Measurements from ENCODE around the gene STAT4. TPM values are rescaled to one million over a fixed set of nuclear protein-coding genes. Genes with fewer than 3 reads are reported as not detected.

STAT4 gene
- total RNA-seq, 1 donor from 2014 or later, result 1.6 TPM

DNA sequence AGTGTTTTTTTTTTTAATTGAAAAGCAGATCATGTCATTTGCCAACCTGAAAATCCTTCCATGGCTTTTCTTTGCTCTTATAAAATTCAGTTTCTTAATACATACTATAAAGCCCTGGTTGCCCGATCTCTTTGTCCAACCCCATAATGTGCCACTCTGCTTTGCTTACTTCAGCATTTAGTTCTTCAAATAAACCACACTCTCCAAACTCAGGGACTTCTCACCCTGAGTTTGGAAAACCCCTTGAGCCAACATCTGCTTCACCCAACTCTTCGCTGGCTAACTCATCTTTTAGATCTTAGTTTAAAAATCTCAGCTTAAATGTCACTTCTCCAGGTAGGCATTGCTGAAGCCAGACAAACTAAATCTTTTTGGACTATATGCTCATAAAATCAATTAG, 135.6 kb downstream of the STAT4 start:
- H3K4me3 ChIP-seq (ENCODE audit: low read depth, low read length), result no peak overlapping the region
- no peak for DNase-seq (ENCODE audit: low read depth)
- TF ChIP-seq, protein P1, sequence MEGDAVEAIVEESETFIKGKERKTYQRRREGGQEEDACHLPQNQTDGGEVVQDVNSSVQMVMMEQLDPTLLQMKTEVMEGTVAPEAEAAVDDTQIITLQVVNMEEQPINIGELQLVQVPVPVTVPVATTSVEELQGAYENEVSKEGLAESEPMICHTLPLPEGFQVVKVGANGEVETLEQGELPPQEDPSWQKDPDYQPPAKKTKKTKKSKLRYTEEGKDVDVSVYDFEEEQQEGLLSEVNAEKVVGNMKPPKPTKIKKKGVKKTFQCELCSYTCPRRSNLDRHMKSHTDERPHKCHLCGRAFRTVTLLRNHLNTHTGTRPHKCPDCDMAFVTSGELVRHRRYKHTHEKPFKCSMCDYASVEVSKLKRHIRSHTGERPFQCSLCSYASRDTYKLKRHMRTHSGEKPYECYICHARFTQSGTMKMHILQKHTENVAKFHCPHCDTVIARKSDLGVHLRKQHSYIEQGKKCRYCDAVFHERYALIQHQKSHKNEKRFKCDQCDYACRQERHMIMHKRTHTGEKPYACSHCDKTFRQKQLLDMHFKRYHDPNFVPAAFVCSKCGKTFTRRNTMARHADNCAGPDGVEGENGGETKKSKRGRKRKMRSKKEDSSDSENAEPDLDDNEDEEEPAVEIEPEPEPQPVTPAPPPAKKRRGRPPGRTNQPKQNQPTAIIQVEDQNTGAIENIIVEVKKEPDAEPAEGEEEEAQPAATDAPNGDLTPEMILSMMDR (conservative IDR thresholded peaks at IDR 0.05; ENCODE audit: low read depth, low read length), result no peak

DNA sequence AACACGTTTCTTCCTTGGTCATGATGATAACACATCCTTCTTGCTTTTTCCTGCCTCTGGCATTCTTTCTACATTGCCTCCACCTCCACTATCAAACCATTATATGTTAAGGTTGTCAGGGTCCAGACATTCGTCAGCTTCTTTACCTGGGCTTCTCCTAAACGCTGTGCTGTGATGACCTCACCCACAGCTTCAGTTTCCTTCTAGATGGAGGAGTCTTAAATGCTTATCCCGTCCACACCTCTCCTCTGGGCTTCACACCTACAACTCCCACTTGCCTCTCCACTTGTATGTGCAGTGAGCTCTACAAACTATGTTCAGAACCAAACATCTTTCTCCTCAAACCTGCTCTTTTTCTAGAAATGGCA, 136.2 kb downstream of the STAT4 start:
- TF ChIP-seq, protein P1 (conservative IDR thresholded peaks at IDR 0.05; ENCODE audit: low read depth, low read length), result no peak
- no peak for DNase-seq (ENCODE audit: low read depth)
- peak overlapping the region; percentile 95 for H3K4me3 ChIP-seq (ENCODE audit: low read depth, low read length)

DNA sequence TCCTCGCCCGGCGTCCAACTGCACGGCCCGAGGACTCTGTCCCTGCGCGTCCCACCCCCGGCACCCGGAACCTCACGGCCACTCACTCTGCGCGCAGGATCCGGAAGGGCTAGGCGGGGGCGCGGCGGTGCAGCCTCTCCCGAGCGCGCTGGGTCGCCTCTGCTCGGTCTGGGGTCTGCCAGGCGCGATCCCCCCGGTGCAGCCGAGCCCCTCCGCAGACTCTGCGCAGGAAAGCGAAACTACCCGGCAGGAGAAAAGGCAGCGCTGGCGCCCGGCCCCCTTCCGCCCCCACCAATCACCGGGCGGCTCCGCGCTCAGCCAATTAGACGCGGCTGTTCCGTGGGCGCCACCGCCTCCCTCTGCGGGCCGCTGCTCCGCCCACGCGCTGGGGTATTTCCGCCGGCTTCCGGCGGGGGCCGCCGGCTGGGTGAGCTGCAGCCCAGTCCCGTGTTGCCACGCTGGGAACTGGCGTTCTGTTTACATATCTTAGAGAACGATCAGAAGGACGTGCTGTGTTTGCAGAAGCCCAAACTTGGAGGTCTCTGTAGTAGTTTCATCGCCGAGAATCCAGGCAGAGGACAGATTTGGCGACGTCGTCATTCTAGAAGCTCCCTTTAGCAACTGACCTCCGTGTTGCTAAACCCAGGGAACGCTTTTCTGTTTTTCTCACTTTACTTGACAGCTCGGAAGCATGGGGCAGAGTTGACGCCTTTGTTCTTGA, 136.7 kb downstream of the STAT4 start, which contains the start of gene STAT1:
STAT1 (minus strand) TSS at position 240 of the 721 bp plus-strand sequence. CDS start 4,168 bp downstream, outside the sequence.
- TF ChIP-seq, protein P1 (conservative IDR thresholded peaks at IDR 0.05; ENCODE audit: low read depth, low read length), result no peak
- DNase-seq (ENCODE audit: low read depth), result no peak
- H3K4me3 ChIP-seq (ENCODE audit: low read depth, low read length), result peak within 1 kb of the TSS; percentile 95

DNA sequence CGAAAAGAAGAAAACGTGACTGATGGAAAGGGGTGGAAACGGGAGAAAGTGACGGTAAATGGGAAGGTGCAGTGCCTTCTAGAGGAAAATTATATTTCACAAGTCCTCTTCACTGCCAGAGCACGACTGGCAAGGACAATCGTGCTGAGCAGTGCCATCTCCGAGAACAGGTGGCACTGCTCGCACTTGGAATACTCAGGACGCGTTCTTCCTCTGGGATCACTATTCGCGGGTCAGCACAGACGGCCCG, 137.2 kb downstream of the STAT4 start:
- TF ChIP-seq, protein P1 (conservative IDR thresholded peaks at IDR 0.05; ENCODE audit: low read depth, low read length), result no peak
- DNase-seq (ENCODE audit: low read depth), result no peak
- H3K4me3 ChIP-seq (ENCODE audit: low read depth, low read length), result peak overlapping the region; percentile 95

DNA sequence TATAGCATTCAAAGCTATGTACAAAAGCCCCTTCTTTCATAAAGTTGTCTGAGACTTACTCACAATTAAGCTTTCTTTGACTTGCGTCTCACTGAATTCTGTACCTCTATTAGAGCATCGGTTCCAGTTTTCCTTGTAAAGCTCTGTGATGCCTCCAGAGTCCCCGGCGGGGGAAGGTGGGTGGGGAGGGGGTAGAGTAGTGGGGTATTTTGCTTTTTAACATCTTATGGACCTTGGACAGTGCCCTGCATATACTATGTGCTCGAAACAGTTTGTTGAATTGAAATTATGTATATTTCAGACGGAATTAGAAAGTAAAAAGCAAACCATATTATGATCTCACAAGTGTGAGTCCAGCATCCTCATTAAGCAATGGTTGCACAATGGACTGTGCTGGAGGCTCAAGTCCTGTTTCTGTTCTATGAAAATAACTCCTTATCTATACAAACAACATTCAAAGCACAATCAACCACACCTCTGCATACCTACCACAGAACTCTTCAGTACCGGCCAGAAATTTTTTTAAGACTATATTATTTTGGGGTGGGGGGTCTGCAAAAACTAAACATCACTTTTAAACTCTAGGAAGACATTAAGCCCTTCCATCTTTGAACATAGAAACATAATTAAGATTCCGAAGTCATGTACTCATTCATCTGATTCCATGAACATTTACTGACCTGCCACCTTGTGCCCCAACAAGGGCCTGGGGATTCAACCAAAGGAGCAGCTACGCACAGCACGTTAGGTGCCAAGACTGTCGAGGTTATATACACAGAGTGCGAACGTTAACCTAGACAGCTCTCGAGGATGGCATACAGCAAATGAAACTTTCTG, 137.7 kb downstream of the STAT4 start:
- DNase-seq (ENCODE audit: low read depth), result no peak
- TF ChIP-seq, protein P1 (conservative IDR thresholded peaks at IDR 0.05; ENCODE audit: low read depth, low read length), result no peak
- H3K4me3 ChIP-seq (ENCODE audit: low read depth, low read length), result peak overlapping the region; percentile 95

DNA sequence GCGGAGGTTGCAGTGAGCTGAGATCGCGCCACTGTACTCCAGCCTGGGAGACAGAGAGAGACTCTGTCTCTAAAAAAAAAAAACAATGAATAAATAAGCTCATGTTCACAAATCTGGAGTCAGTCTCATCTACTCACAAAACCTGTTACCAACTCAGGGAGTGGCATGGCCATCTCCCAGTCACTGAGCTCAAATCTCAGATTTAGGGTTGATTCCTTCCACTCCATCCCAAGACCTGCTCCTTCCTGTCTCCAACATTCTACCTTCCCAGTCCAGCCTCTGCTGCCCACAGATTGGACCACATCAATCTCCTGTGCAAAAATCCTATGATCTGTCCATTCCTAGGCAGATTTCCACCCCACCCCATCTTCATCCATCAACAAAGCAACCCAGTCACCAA, 138.4 kb downstream of the STAT4 start:
- TF ChIP-seq, protein P1 (conservative IDR thresholded peaks at IDR 0.05; ENCODE audit: low read depth, low read length), result no peak
- peak overlapping the region; percentile 95 for H3K4me3 ChIP-seq (ENCODE audit: low read depth, low read length)
- no peak for DNase-seq (ENCODE audit: low read depth)

Data from epithelial cell of proximal tubule (primary cell).